Suprapubic skin (tissue), 3 donors: Measurements from ENCODE around the gene PAQR7.

ENCODE experiments used
- CTCF ChIP-seq, 2 donors: fragments of 200-600 bp in 1 of 2; fragments of 450-650 bp in 1 of 2; sonication (generic) in 1 of 2; IDR thresholded peaks; one replicate each; pipeline ENCODE4 v1.5.1; 2016 to 2019; ENCODE audit warnings: antibody characterized with exemption in 2 of 2, mild to moderate bottlenecking in 1 of 2, moderate library complexity in 1 of 2
- POLR2A ChIP-seq, 2 donors: fragments of 450-650 bp; IDR thresholded peaks; one replicate each; pipeline ENCODE4 v1.6.1; 2017; ENCODE audit warnings: antibody characterized with exemption in 2 of 2, mild to moderate bottlenecking in 2 of 2, moderate library complexity in 2 of 2

GRCh38 chr1:25893116-25893515, 17.6 kb upstream of the PAQR7 start:
- TF ChIP-seq POLR2A (IDR thresholded peaks at IDR 0.05) (no peak), CTCF (IDR thresholded peaks at IDR 0.05) (no peak)
